Neural progenitor cell (in vitro differentiated cells): ENCODE measurements around the gene AQR. TPM values are rescaled to one million over a fixed set of nuclear protein-coding genes. Genes with fewer than 3 reads are reported as not detected.
"Not testable (repeated sequence)": the region's sequence is repeated elsewhere in the genome, so short reads cannot be mapped to it uniquely, and the experiment has no call there.

ENCODE experiments used
- DNase-seq: peaks from one replicate; pipeline ENCODE4 v3.0.0-alpha.2; 2016; ENCODE audit warnings: low spot score
- H2AFZ ChIP-seq: fragments of 200-600 bp; sonication (generic); replicated peaks from 2 replicates; pipeline ENCODE4 v1.6.1; 2016; ENCODE audit warnings: antibody characterized with exemption
- H3F3A ChIP-seq: fragments of 200-600 bp; sonication (generic); 2 replicates; pipeline ENCODE4 v1.6.1; 2016; ENCODE audit warnings: antibody characterized with exemption, low read depth
- H3K27ac ChIP-seq: fragments of 200-600 bp; sonication (generic); 2 replicates; pipeline ENCODE4 v1.5.1; 2016; ENCODE audit warnings: mild to moderate bottlenecking
- H3K27me3 ChIP-seq: fragments of 200-600 bp; sonication (generic); 2 replicates; pipeline ENCODE4 v1.6.1; 2016; ENCODE audit warnings: mild to moderate bottlenecking, moderate library complexity
- H3K36me3 ChIP-seq: fragments of 200-600 bp; sonication (generic); 2 replicates; pipeline ENCODE4 v1.5.1; 2016
- H3K4me1 ChIP-seq: fragments of 200-600 bp; sonication (generic); 2 replicates; pipeline ENCODE4 v1.6.1; 2016; ENCODE audit warnings: mixed run types
- H3K4me2 ChIP-seq: fragments of 200-600 bp; sonication (generic); 2 replicates; pipeline ENCODE4 v1.6.1; 2016
- H3K4me3 ChIP-seq: fragments of 200-600 bp; sonication (generic); 2 replicates; pipeline ENCODE4 v1.5.1; 2016
- H3K79me2 ChIP-seq: fragments of 200-600 bp; sonication (generic); 2 replicates; pipeline ENCODE4 v1.6.1; 2016; ENCODE audit warnings: low read depth
- H3K9ac ChIP-seq: fragments of 200-600 bp; sonication (generic); 2 replicates; pipeline ENCODE4 v1.6.1; 2016
- H3K9me3 ChIP-seq: fragments of 200-600 bp; sonication (generic); 2 replicates; pipeline ENCODE4 v1.5.1; 2016; ENCODE audit warnings: low read depth
- H4K20me1 ChIP-seq: fragments of 200-600 bp; sonication (generic); 2 replicates; pipeline ENCODE4 v1.6.1; 2016; ENCODE audit warnings: low read depth
- H3K27ac Mint-ChIP-seq: 3 replicates; pipeline ENCODE4 v1.8.0; 2021; ENCODE audit warnings: mixed read lengths
- H3K27me3 Mint-ChIP-seq: 2 replicates; pipeline ENCODE4 v1.8.0; 2022; ENCODE audit warnings: low read depth, mild to moderate bottlenecking, inconsistent platforms, moderate library complexity, mixed read lengths; ENCODE audit not compliant: insufficient read depth
- H3K36me3 Mint-ChIP-seq: 3 replicates; pipeline ENCODE4 v1.8.0; 2021; ENCODE audit warnings: mixed read lengths
- H3K4me1 Mint-ChIP-seq: 3 replicates; pipeline ENCODE4 v1.8.0; 2021; ENCODE audit warnings: mixed read lengths
- H3K4me3 Mint-ChIP-seq: 3 replicates; pipeline ENCODE4 v1.8.0; 2021; ENCODE audit warnings: mild to moderate bottlenecking, moderate library complexity, mixed read lengths
- H3K9me3 Mint-ChIP-seq: 3 replicates; pipeline ENCODE4 v1.8.0; 2020; ENCODE audit warnings: mixed read lengths
- EZH2 ChIP-seq: fragments of 200-600 bp; sonication (generic); IDR thresholded peaks from 2 replicates; pipeline ENCODE4 v1.6.1; 2017; ENCODE audit warnings: antibody characterized with exemption, mild to moderate bottlenecking, moderate library complexity
- EZH2phosphoT487 ChIP-seq: fragments of 200-600 bp; sonication (generic); IDR thresholded peaks from 2 replicates; pipeline ENCODE4 v1.6.1; 2017; ENCODE audit warnings: antibody characterized with exemption
- total RNA-seq: library from RNA; depleted of rRNA; stranded (reverse); fragments of >200 nt; gene quantifications from 2 replicates; pipeline ENCODE4 v1.2.3, GENCODE V29; 2015; ENCODE audit warnings: low replicate concordance
- TF ChIP-seq, protein P1 (sequence below): fragments of 200-600 bp; sonication (generic); IDR thresholded peaks from 2 replicates; pipeline ENCODE4 v1.5.1; 2017; ENCODE audit warnings: antibody characterized with exemption, mild to moderate bottlenecking

The AQR gene
- total RNA-seq, 1 donor from 2014 or later, result 54.3 TPM

DNA sequence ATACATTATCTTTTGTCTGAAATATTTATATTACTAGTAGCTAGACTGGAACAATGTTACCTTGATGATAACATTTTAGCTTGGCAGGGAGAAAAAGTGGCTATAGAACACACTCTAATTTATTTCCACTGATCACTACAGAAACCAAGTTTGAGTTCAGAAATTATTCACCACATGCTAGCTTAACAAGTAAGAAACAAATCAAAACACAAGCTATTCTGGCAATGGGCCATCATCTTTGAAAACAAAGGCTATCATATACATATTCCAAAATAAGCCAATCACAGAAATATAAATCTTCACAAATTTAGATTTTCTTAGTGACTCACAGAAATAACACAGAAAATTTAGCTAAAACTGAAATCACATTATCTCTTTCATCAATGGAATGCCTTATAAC, 17.1 kb downstream of the AQR start:
- no peak overlapping the region for H3K4me2 ChIP-seq
- peaks cover 4% of the 10 kb centered on the region for H3K9me3 Mint-ChIP-seq
- H3K4me3 ChIP-seq, result no peak overlapping the region
- no peaks in the 10 kb centered on the region for H3K4me1 Mint-ChIP-seq
- H2AFZ ChIP-seq, result no peak overlapping the region
- H3K27me3 Mint-ChIP-seq, result no peaks in the 10 kb centered on the region
- no peaks in the 10 kb centered on the region for H3K27me3 ChIP-seq
- H4K20me1 ChIP-seq, result no peaks in the 10 kb centered on the region
- H3K27ac ChIP-seq, result no peak overlapping the region
- H3K9ac ChIP-seq, result no peak overlapping the region
- H3K9me3 ChIP-seq, result no peaks in the 10 kb centered on the region
- no peak overlapping the region for H3K27ac Mint-ChIP-seq
- H3K36me3 Mint-ChIP-seq, result peaks cover 25% of the 10 kb centered on the region
- H3F3A ChIP-seq, result no peaks in the 10 kb centered on the region
- H3K36me3 ChIP-seq, result peaks cover 22% of the 10 kb centered on the region
- H3K4me1 ChIP-seq, result no peaks in the 10 kb centered on the region
- peaks cover 30% of the 10 kb centered on the region for H3K79me2 ChIP-seq
- H3K4me3 Mint-ChIP-seq, result no peak overlapping the region
- DNase-seq, result no peak
- TF ChIP-seq, protein P1, sequence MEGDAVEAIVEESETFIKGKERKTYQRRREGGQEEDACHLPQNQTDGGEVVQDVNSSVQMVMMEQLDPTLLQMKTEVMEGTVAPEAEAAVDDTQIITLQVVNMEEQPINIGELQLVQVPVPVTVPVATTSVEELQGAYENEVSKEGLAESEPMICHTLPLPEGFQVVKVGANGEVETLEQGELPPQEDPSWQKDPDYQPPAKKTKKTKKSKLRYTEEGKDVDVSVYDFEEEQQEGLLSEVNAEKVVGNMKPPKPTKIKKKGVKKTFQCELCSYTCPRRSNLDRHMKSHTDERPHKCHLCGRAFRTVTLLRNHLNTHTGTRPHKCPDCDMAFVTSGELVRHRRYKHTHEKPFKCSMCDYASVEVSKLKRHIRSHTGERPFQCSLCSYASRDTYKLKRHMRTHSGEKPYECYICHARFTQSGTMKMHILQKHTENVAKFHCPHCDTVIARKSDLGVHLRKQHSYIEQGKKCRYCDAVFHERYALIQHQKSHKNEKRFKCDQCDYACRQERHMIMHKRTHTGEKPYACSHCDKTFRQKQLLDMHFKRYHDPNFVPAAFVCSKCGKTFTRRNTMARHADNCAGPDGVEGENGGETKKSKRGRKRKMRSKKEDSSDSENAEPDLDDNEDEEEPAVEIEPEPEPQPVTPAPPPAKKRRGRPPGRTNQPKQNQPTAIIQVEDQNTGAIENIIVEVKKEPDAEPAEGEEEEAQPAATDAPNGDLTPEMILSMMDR, result no peak
- TF ChIP-seq EZH2 (no peak), EZH2phosphoT487 (no peak)

DNA sequence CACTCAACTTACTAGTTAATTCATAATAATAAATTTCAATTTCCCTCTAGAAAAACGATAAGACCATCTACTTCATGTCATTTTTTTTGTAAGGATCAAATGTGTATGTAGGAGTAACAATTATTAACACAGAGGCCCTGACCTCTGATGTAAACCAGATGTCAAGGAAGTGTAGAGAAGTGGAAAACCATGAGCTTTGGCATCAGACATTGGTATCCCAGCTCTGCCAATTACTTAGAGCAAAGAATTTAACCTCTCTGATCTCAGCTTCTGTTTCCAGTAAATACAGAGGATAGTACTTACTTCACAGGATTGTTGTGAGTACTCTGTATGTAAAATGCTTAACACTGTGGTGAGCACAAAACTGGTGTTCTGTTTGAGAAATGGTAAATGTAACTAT, 17.5 kb downstream of the AQR start:
- Mint-ChIP-seq H3K4me3 (no peak overlapping the region), H3K4me1 (no peaks in the 10 kb centered on the region), H3K36me3 (peaks cover 26% of the 10 kb centered on the region), H3K9me3 (peaks cover 4% of the 10 kb centered on the region), H3K27me3 (no peaks in the 10 kb centered on the region), H3K27ac (no peak overlapping the region)
- Histone ChIP-seq H3F3A (no peaks in the 10 kb centered on the region), H3K4me1 (no peaks in the 10 kb centered on the region), H2AFZ (no peak overlapping the region), H3K27me3 (no peaks in the 10 kb centered on the region), H4K20me1 (no peaks in the 10 kb centered on the region), H3K36me3 (peaks cover 22% of the 10 kb centered on the region), H3K9ac (no peak overlapping the region), H3K4me3 (no peak overlapping the region), H3K79me2 (peaks cover 26% of the 10 kb centered on the region), H3K9me3 (no peaks in the 10 kb centered on the region), H3K27ac (no peak overlapping the region), H3K4me2 (no peak overlapping the region)
- DNase-seq, result no peak
- TF ChIP-seq, protein P1, result no peak
- TF ChIP-seq EZH2, result no peak
- TF ChIP-seq EZH2phosphoT487, result no peak

DNA sequence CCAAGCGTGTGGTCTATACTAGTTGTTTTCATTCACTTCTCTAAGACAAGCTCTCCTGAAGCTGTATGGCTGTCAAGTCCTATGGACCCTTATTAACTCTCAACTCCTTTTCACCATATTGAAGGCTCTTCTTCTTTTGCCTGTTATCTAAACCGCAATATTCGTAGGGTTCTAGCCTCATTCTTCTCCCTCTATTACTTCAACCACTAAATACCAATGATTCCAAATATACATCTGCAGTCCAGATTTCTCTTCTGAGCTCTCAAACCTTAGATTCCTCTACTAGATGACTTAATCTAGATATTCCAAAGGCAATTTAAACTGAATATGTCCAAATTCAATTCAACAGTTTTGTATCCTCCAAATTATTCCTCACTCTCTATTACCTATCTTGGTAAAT, 24.6 kb downstream of the AQR start:
- no peak for DNase-seq
- Histone ChIP-seq H4K20me1 (no peaks in the 10 kb centered on the region), H3F3A (no peaks in the 10 kb centered on the region), H3K4me2 (no peak overlapping the region), H3K4me1 (no peaks in the 10 kb centered on the region), H3K9ac (no peak overlapping the region), H3K36me3 (peaks cover 20% of the 10 kb centered on the region), H2AFZ (no peak overlapping the region), H3K9me3 (no peaks in the 10 kb centered on the region), H3K79me2 (no peaks in the 10 kb centered on the region), H3K27me3 (no peaks in the 10 kb centered on the region), H3K4me3 (no peak overlapping the region), H3K27ac (no peak overlapping the region)
- Mint-ChIP-seq H3K4me1 (no peaks in the 10 kb centered on the region), H3K27ac (no peak overlapping the region), H3K36me3 (peaks cover 15% of the 10 kb centered on the region), H3K27me3 (no peaks in the 10 kb centered on the region), H3K4me3 (no peak overlapping the region), H3K9me3 (no peaks in the 10 kb centered on the region)
- TF ChIP-seq, protein P1, result no peak
- TF ChIP-seq EZH2 (no peak), EZH2phosphoT487 (no peak)

DNA sequence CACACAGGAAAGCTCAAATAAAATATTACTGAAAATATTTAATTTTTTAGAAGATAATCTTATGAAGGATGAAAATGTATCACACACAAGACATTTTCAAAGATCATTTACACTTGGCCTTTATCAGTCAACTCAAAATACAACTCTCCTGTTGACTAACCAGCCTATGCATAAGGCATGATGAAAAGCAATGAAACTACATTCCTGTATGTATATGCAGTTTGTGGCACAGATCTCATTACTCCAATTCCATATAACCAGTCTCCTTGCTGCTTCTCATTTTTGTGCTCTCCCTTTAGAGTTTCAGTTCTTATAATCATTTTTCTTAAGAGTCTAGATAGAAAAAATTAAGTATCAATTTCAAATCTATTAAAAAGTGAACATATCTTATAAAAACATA, 25.8 kb downstream of the AQR start:
- Mint-ChIP-seq H3K36me3 (peaks cover 18% of the 10 kb centered on the region), H3K4me1 (no peaks in the 10 kb centered on the region), H3K9me3 (no peaks in the 10 kb centered on the region), H3K27ac (no peak overlapping the region), H3K4me3 (no peak overlapping the region), H3K27me3 (no peaks in the 10 kb centered on the region)
- no peaks in the 10 kb centered on the region for H3K27me3 ChIP-seq
- TF ChIP-seq EZH2 (no peak), EZH2phosphoT487 (no peak)
- TF ChIP-seq, protein P1, result no peak
- no peak overlapping the region for H3K4me2 ChIP-seq
- H3K79me2 ChIP-seq, result no peaks in the 10 kb centered on the region
- no peak overlapping the region for H2AFZ ChIP-seq
- H3F3A ChIP-seq, result no peaks in the 10 kb centered on the region
- no peaks in the 10 kb centered on the region for H3K4me1 ChIP-seq
- H3K9ac ChIP-seq, result no peak overlapping the region
- no peak overlapping the region for H3K27ac ChIP-seq
- no peak overlapping the region for H3K4me3 ChIP-seq
- peaks cover 20% of the 10 kb centered on the region for H3K36me3 ChIP-seq
- no peaks in the 10 kb centered on the region for H3K9me3 ChIP-seq
- H4K20me1 ChIP-seq, result no peaks in the 10 kb centered on the region
- no peak for DNase-seq

DNA sequence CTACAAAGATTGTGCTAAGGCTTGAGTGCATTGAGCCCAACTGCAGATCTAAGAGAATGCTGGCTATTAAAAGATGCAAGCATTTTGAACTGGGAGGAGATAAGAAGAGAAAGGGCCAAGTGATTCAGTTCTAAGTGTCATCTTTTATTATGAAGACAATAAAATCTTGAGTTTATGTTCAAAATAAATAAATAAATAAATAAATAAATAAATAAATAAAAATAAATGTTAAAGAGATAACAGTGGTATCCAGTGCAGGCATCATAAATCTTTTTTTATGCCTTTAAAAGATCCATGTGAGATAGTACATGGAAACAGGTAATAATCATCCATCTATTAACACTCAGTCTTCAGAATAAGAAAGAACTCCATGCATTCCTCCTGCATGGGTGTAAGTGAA, 26.3 kb downstream of the AQR start:
- not testable (repeated sequence) for H3K9me3 ChIP-seq, H3K4me2 ChIP-seq, H3K79me2 ChIP-seq, H4K20me1 ChIP-seq, H3K9ac ChIP-seq, H3K4me3 Mint-ChIP-seq, H3K4me1 Mint-ChIP-seq, H3K27me3 Mint-ChIP-seq, H3K27ac Mint-ChIP-seq, DNase-seq, H3F3A ChIP-seq, H3K9me3 Mint-ChIP-seq, H3K4me1 ChIP-seq, H3K27me3 ChIP-seq, H2AFZ ChIP-seq, H3K4me3 ChIP-seq, H3K27ac ChIP-seq
- peaks cover 19% of the 10 kb centered on the region for H3K36me3 ChIP-seq
- peaks cover 16% of the 10 kb centered on the region for H3K36me3 Mint-ChIP-seq
